SK-N-MC (cell line): Measurements from ENCODE around the gene LAMA5.

Source experiments
- DNase-seq: peaks from one replicate; pipeline ENCODE4 v3.0.0-alpha.2; 2011; ENCODE audit warnings: low read depth, low spot score
- H3K27ac ChIP-seq: fragments of 200-600 bp; sonication (generic); 2 replicates; pipeline ENCODE4 v1.5.1; 2016; ENCODE audit warnings: mixed run types
- H3K36me3 ChIP-seq: fragments of 200-600 bp; sonication (generic); 2 replicates; pipeline ENCODE4 v1.6.1; 2017; ENCODE audit warnings: antibody characterized with exemption, low read length, mixed read lengths; ENCODE audit not compliant: insufficient read depth
- H3K4me3 ChIP-seq: fragments of 200-600 bp; sonication (generic); 2 replicates; pipeline ENCODE4 v1.5.1; 2016
- H3K9ac ChIP-seq: fragments of 200-600 bp; sonication (generic); 2 replicates; pipeline ENCODE4 v1.8.0; 2017; ENCODE audit warnings: mixed run types, mixed read lengths; ENCODE audit not compliant: insufficient read length
- H3K9me3 ChIP-seq: fragments of 200-600 bp; sonication (generic); 2 replicates; pipeline ENCODE4 v1.6.1; 2017; ENCODE audit warnings: low read depth, mild to moderate bottlenecking, antibody characterized with exemption, low read length, moderate library complexity, mixed read lengths
- EZH2 ChIP-seq: fragments of 200-600 bp; sonication (generic); IDR thresholded peaks from one replicate; pipeline ENCODE4 v1.6.1; 2017; ENCODE audit warnings: antibody characterized with exemption
- FOXP2 ChIP-seq: optimal IDR thresholded peaks from 2 replicates; pipeline ENCODE3; 2011; ENCODE audit warnings: mild to moderate bottlenecking, moderate library complexity; ENCODE audit not compliant: insufficient read depth; ENCODE audit errors: extremely low read length, control extremely low read depth
- POLR2AphosphoS5 ChIP-seq: IDR thresholded peaks from 2 replicates; pipeline ENCODE4 v1.6.1; 2012; ENCODE audit warnings: mild to moderate bottlenecking, low read depth, low read length, borderline replicate concordance

The LAMA5 gene

DNA sequence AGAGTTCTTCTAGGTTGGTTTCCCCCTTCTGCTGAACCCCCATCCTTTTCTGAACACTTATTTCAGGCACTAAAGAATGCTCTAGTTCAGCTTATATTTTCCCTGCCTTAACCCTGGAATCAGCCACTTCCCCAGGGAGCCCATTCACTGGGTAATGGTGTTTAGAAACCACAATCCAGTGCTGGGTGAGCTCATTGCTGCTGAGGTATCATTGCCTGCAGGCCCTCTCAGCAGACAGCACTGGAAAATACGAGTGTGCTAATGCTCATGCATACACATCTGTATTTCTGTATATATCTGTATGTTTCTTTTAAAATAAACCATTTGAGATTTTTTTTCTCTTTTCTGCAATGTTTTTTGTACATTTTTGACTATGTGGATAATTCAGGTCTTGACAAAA, 101.7 kb downstream of the LAMA5 start:
- TF ChIP-seq EZH2 (no peak), POLR2AphosphoS5 (no peak), FOXP2 (no peak)
- Histone ChIP-seq H3K36me3 (peaks cover 3% of the 10 kb centered on the region; the same call in 1 of the 2 replicates), H3K4me3 (no peak overlapping the region), H3K27ac (no peak overlapping the region), H3K9me3 (no peaks in the 10 kb centered on the region), H3K9ac (no peak overlapping the region)
- no peak for DNase-seq

DNA sequence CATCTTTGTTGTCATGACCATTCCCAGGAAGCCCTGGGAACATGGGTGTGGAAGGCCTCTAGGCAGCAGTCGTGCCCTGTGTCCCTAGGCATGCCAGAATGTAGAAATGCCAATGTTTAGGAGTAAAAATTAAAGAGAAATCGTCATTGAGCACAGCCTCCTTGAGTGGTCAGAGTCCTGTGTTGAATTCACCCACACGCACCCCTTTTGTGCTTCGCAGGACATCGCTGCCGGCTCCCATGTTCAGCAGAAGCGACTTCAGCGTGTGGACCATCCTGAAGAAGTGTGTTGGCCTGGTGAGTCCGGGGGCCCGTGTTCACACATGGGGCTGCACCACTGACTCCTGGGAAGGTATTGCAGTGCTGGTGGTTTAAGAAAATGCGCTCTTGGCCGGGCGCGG, 103.7 kb downstream of the LAMA5 start:
- Histone ChIP-seq H3K9me3 (no peaks in the 10 kb centered on the region), H3K4me3 (no peak overlapping the region), H3K36me3 (peaks cover 3% of the 10 kb centered on the region; the same call in 1 of the 2 replicates), H3K27ac (no peak overlapping the region), H3K9ac (no peak overlapping the region)
- no peak for DNase-seq
- TF ChIP-seq EZH2 = no peak
- no peak for TF ChIP-seq POLR2AphosphoS5
- no peak for TF ChIP-seq FOXP2

GRCh38 chr20:62262064-62262463, 105.0 kb downstream of the LAMA5 start:
- peaks cover 3% of the 10 kb centered on the region; the same call in 1 of the 2 replicates for H3K36me3 ChIP-seq
- DNase-seq = no peak
- TF ChIP-seq EZH2 (no peak), FOXP2 (no peak)
- no peaks in the 10 kb centered on the region for H3K9me3 ChIP-seq
- H3K4me3 ChIP-seq = no peak overlapping the region
- H3K27ac ChIP-seq = no peak overlapping the region
- no peak overlapping the region for H3K9ac ChIP-seq

- DNase-seq = no peak
- Histone ChIP-seq H3K27ac (no peak overlapping the region), H3K9me3 (no peaks in the 10 kb centered on the region), H3K4me3 (no peak overlapping the region), H3K36me3 (no peaks in the 10 kb centered on the region), H3K9ac (no peak overlapping the region)
- TF ChIP-seq POLR2AphosphoS5 (no peak), FOXP2 (no peak), EZH2 (no peak)
Measured at GRCh38 chr20:62259294-62259565, 107.9 kb downstream of the LAMA5 start.
